Testis (tissue), 2 donors: ENCODE results near the gene LCK.
"Not testable (repeated sequence)": the region's sequence is repeated elsewhere in the genome, so short reads cannot be mapped to it uniquely, and the experiment has no call there.

ENCODE experiments used
- CTCF ChIP-seq, 3 experiments: fragments of 450-650 bp in 2 of 3; fragments of 200-600 bp in 1 of 3; sonication (generic) in 1 of 3; IDR thresholded peaks; one replicate each; pipeline ENCODE4 v1.5.1; 2016 to 2019; ENCODE audit warnings: antibody characterized with exemption in 3 of 3, mild to moderate bottlenecking in 2 of 3, moderate library complexity in 1 of 3
- POLR2A ChIP-seq: fragments of 450-650 bp; IDR thresholded peaks from one replicate; pipeline ENCODE4 v1.6.1; 2017; ENCODE audit warnings: antibody characterized with exemption, mild to moderate bottlenecking, moderate library complexity

- TF ChIP-seq POLR2A; CTCF (IDR thresholded peaks at IDR 0.05): not testable (repeated sequence)
Observed at GRCh38 chr1:32298211-32298610, 47.1 kb downstream of the LCK start.
